GM19193 (cell line): Measurements from ENCODE around the gene JAKMIP3.

Experiments used
- POLR2A ChIP-seq: IDR thresholded peaks from 4 replicates; pipeline ENCODE4 v1.6.1; 2011; ENCODE audit not compliant: insufficient read depth, insufficient read length; ENCODE audit errors: extremely low read depth

The JAKMIP3 gene

GRCh38 chr10:132066812-132067211 is 1.1 kb downstream of the JAKMIP3 start:
- TF ChIP-seq POLR2A = no peak

GRCh38 chr10:132068431-132069121 is 2.8 kb downstream of the JAKMIP3 start:
- no peak for TF ChIP-seq POLR2A

- no peak for TF ChIP-seq POLR2A
Observed at GRCh38 chr10:132069122-132069848, 3.5 kb downstream of the JAKMIP3 start.

- no peak for TF ChIP-seq POLR2A
Observed at GRCh38 chr10:132069849-132070182, 4.1 kb downstream of the JAKMIP3 start.

GRCh38 chr10:132070724-132071123 is 5.0 kb downstream of the JAKMIP3 start:
- TF ChIP-seq POLR2A = no peak

- no peak for TF ChIP-seq POLR2A
Observed at GRCh38 chr10:132071667-132072066, 5.9 kb downstream of the JAKMIP3 start.

- no peak for TF ChIP-seq POLR2A
Observed at GRCh38 chr10:132075909-132076577, 10.3 kb downstream of the JAKMIP3 start.

GRCh38 chr10:132076578-132077081 is 10.9 kb downstream of the JAKMIP3 start:
- no peak for TF ChIP-seq POLR2A

GRCh38 chr10:132077091-132077490 is 11.3 kb downstream of the JAKMIP3 start:
- TF ChIP-seq POLR2A = no peak

- no peak for TF ChIP-seq POLR2A
Observed at GRCh38 chr10:132078746-132079345, 13.1 kb downstream of the JAKMIP3 start.

- no peak for TF ChIP-seq POLR2A
Observed at GRCh38 chr10:132094581-132095234, 29.0 kb downstream of the JAKMIP3 start.

- TF ChIP-seq POLR2A = no peak
Observed at GRCh38 chr10:132095403-132096113, 29.8 kb downstream of the JAKMIP3 start.

GRCh38 chr10:132096223-132096622 is 30.5 kb downstream of the JAKMIP3 start:
- no peak for TF ChIP-seq POLR2A

- TF ChIP-seq POLR2A = no peak
Observed at GRCh38 chr10:132096863-132097478, 31.2 kb downstream of the JAKMIP3 start.

GRCh38 chr10:132097609-132098377 is 32.0 kb downstream of the JAKMIP3 start:
- no peak for TF ChIP-seq POLR2A
